ENCODE results near the gene PLLP.

- TF ChIP-seq POLR2AphosphoS5 (IDR thresholded peaks at IDR 0.05; ENCODE audit: low read depth, low read length) (no peak), TAF1 (IDR thresholded peaks at IDR 0.05; ENCODE audit: borderline replicate concordance, low read depth, low read length) (no peak), POLR2A (IDR thresholded peaks at IDR 0.05; ENCODE audit: low read depth, low read length) (no peak)
Observed at GRCh38 chr16:57223057-57223456, 61.4 kb downstream of the PLLP start.

All from GM12892 (cell line).